GM19328 (cell line): ENCODE measurements around the gene NR4A2.

Experiments
- ATAC-seq: cut with Tn5 transposase; IDR thresholded peaks from one replicate; pipeline ENCODE4 v1.9.1; 2021; ENCODE audit warnings: mild to moderate bottlenecking, moderate library complexity; ENCODE audit not compliant: unreplicated experiment

Gene NR4A2

DNA sequence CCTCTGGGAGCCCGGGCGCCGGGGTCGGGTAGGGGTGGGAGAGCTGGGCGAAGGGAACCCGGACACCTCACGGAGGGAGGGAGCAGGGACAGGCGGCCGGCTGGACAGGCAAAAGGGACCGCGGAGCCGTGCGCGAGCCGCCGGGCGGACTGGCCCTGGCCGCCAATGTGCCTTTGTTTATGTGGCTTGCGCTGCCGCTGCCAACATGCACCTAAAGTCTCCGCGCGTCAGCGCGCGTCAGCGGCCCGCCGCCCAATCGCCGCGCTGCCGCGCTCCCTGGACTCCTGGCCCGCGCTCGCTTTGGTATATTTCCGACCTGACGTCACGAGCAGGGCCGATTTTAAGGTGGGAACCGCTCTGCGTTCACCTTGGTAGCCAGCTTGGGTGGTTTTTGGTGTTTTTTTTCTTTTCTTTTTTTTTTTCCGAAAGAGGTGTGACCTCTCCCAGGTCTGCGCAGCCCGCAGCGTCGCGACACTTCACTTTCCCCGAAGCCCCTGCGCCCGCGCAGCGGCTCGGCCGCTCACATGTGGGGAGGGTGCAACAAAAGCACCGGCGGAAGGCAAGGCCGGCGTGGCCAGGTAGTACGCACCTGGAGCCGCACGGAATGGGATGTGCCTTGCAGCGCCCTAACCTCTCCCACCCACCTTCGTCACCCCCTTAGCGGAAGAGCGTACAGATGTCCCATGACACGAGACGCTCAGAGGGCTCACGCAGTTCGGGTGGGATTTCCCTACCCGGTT lies at the start of gene NR4A2:
Gene NR4A2, minus strand, starts transcription at position 188 of the 740 bp plus-strand sequence. CDS start 2,535 bp downstream, outside the sequence.
- peak; percentile 79 for ATAC-seq

DNA sequence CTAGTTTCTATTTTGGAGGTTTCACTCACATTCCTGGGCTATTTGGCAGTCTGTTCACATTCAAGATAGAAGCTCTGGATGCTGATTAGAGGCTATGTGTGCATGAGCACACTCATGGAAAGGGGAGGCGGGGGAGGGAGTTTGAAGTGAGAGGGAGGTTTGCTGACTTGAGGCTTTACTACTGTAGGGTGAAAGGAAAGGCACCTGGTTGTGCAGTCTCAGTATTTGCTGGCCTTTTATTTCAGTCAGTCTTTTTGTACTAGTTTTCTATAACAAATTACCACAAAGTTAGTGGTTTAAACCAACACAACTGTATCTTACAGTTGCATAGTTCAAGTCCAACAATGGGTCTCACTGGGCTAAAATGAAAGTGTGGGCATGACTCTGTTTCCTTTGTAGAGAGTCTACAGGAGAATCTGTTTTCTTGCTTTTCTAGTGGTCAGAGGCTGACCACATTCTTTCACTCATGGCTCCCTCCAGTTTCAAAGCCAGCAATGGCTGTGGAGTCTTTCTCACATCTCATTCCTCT lies 47.7 kb upstream of the NR4A2 start:
- ATAC-seq, result peak; percentile 76

DNA sequence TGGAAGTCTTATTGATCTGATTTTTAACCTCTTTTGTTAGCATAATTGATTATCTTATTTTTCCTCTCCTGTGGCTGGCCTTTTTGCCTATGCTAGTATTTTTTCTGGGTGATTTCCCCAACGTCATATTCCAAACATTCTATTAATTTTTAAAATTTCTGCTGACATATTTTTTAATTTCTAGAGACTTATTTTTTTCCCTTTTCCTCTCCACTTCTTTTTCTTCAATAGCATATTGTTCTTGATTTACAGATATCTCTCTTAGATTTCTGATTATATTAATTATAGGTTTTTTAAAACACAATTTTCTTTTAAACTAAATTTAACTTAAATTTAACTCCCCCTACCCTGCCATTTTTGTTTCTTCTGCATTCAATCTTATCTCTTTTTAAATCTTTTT lies 47.2 kb upstream of the NR4A2 start:
- ATAC-seq, result no peak

DNA sequence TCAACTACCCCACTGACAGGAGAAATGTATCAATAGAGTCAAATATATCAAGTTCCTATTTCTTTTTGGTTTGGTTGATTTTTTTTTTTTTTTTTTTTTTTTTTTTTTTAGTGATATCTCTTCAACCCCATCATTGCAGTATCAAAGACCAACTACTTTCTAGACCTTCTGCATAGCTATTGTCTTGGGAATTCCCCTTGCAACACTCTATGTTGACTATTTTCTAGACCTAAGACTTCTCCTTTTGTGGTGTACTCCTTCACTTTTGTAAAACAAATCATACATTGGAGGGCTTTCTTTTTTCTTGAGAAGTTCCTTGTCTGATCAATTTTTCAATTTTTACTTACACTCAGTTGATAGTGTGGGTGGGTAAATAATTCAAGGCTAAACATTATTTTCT lies 46.5 kb upstream of the NR4A2 start:
- no peak for ATAC-seq

DNA sequence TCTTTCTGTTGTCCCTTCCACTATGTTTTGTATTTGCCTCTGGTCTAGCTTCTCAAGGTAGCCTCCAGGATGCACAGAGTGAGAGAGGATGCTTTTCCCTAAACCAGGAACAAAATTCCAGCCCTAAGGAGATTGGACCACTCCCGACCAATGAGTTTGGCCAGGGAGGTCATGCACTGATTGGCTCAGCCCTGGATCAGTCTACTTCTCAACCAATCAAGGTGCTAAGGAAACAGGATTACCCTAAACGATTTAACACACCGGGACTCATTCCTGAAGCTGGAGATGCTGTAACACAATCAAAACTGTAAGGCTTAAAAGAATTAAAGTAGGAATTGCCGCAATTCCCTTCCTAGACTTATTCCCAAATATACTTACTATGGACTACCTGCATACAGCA lies 34.2 kb upstream of the NR4A2 start:
- ATAC-seq, result no peak

DNA sequence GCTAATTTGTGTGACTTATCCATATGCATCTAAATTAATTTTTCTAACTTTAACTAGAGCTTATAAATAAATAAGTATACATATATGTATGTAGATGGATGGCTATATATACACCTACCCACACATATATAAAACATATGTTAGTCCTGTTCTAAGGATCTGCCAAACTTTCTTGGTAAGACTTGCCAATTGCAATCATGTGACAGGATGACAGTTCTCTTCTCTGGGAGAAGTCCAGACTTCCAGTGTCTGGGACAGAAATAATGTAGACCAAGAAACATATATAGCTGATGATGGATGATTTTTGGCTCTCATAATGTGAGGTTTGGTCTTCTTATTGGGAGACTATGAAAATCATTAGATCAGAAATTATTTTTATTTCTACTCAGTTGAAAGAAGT lies 30.6 kb upstream of the NR4A2 start:
- ATAC-seq, result no peak

DNA sequence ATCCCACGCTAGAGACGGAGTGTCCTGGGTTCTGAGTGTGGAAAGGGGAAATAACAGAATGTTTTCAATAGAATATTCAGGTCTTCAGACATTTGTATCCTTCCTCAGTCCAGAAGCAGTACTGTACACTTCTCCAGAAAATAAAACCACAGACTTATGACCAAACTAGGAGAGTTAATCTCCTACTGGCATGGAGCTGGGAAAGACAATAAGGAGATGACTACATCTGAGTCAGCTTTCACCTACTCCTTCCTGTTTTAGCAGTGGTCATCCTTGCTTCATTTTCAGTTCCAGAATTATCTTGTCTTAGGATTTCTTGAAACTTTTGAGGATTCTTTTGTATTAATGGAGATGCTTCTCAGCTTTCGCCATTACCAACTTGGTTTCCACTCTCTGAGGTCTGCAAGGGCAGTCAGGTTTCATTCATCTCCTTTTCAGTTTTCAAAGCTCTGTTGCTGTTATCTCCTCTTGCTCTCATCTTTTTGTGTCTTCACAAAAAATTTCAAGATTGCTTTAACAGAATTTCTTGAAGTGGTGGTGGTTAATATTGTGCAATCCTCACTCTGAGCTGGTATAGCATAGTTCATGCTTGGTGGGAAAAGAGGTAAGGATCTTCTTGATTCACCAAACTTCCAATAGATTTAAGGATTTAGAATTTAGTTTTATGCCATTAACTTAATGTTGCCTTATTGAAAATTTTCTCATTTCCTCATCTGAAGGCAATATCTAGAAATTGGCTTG lies 23.7 kb upstream of the NR4A2 start:
- ATAC-seq, result no peak

DNA sequence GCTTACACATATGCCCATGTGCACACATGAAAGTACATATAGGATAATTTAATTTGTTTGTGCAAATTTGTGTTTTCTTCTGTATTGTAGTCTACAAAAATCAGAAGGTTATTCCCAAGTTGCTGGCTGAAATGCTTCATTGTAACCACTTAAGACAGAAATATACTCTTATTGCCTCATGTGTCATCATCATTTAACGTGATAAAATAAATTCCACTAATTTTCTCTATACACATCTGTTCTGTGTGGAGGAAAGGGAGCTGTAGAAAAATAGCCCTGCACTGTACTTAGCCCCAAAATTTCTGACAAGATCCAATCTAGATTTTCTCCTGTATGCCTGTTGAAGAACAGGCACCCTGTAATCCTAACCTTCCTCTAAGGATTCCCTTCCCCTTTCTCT lies 20.4 kb upstream of the NR4A2 start:
- ATAC-seq, result no peak

DNA sequence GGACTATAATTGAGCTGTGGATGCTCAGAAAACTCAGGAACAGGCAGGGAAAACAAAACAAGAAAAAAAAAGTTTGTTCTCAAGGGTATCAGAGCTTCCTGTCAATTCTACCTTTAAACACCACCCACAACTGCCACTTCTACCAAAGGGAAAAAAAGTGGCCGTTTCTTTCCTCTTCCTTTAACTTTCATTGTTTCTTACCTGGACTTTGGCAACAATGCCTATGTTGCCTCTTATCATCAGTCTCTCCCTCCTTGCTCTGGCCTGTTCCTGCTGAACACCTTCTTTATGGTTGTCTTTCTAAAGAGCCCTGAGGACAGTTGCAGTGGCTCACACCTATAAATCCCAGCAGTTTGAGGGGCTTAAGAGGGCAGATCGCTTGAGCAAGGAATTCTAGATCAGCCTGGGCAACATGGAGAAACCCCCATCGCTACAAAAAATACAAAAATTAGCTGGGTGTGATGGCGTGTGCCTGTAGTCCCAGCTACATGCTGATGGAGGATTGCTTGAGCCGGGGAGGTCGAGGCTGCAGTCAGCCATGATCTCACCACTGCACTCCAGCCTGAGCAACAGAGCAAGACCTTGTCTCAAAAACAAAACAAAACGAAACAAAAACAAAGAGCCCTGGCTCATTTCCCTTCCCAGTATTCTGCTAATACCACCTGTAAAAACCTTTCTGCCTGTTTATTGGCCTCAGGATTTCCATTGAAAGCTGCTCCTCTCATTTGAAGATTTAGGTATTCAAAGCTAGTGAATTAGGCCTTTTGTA lies 18.0 kb upstream of the NR4A2 start:
- no peak for ATAC-seq

DNA sequence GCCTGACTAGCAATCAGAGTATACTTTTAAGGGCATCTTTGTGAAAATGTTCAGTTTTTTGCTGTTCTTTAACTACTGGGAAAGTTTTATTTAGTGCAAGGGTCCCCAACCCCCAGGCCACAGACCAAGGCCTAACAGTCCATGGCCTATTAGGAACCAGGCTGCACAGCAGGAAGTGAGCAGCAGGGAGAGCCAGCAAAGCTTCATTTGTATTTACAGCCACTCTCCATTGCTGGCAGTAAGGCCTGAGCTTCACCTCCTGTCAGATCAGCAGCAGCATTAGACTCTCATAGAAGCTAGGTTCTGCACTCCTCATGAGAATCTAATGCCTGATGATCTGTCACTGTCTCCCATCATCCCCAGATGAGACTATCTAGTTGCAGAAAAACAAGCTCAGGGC lies 17.1 kb upstream of the NR4A2 start:
- ATAC-seq, result no peak

DNA sequence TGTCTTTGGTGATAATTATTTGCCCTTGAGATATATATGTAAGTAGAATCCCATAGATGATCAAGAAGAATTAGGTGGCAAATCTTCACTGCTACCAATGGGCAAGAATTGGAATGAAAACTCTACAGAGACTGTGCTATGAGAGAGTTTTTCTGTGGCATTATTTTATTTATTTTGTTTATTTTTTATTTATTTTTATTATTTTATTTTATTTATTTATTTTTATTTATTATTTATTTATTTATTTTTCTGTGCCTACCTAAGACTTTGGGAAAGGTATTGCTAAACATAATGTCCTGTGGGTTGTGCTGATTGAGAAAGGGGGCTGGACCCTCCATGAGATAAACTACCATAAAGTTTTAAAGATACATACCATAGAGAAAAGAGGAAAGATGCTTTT lies 16.6 kb upstream of the NR4A2 start:
- no peak for ATAC-seq

DNA sequence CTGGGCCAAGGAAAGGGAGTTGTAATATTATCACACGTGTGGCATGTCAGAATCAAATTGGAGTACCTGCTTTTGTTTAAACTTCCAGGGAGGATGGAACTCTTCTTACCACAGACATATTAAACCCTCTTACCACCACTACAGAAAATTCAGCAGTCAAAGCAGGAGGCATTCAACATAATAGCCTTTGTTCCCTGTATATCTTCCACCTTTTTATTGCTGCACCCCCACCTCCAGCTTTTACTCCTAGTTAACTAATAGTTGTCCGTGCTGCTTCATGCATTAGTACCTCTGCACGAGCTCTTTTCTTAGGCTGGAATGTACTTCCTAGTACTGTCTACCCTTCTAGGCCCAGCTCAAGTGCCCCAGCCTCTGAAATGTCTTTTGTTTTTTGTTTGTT lies 14.9 kb upstream of the NR4A2 start:
- ATAC-seq, result no peak

DNA sequence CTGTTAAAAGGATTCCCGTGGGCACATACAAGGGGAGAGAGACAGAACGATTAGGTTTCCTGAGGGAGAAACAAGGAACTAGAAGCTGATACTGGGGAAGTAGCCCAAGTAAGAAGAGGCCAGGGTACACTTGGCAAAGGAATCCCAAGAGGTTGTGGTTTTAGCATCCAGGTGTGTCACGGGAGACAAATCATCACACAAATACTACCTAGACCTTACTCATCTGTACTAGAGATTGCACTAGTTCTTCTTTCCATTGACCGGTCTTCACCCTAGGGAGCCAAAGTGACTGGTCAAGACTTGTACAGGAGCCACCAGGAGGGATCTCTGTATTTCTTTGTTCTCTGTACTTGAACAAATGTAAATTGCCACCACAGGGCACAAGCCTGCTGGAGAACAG lies 14.2 kb upstream of the NR4A2 start:
- no peak for ATAC-seq

DNA sequence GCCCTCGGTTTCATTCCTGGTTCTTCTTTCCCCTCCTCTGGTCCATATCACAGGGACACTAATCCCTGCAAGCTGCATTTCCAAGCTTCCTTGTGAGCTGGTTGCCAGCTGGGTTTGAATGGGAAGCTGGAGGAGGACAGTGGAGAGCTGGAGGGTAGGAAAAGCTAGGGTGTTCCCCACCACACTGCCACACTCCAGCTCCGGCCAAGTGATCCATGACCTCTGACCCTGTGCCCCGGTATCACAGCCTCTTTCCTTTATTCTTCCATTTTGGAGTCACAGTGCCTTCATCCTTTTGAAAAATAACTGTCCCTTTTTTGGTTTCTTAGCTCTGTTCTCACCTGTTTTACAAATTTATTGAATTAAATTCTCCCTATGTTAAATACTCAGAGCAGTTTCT lies 13.1 kb upstream of the NR4A2 start:
- no peak for ATAC-seq

DNA sequence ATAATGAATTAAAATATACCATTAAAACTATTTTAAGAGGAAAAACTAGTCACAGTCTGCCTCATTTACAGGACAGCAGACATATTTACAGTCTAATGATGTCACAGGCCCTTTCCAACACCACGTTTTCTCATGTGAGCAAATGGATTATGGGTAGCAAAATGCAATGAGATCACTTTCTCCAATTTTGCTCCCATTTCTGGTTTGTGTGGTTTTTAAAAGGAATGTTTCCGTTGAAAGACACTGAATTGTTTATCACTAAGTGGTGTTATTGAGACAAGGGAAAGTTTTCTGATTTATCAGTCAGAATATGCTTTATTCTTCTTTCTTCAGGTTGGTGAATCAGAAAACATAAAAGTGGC lies 11.4 kb upstream of the NR4A2 start:
- ATAC-seq, result no peak

DNA sequence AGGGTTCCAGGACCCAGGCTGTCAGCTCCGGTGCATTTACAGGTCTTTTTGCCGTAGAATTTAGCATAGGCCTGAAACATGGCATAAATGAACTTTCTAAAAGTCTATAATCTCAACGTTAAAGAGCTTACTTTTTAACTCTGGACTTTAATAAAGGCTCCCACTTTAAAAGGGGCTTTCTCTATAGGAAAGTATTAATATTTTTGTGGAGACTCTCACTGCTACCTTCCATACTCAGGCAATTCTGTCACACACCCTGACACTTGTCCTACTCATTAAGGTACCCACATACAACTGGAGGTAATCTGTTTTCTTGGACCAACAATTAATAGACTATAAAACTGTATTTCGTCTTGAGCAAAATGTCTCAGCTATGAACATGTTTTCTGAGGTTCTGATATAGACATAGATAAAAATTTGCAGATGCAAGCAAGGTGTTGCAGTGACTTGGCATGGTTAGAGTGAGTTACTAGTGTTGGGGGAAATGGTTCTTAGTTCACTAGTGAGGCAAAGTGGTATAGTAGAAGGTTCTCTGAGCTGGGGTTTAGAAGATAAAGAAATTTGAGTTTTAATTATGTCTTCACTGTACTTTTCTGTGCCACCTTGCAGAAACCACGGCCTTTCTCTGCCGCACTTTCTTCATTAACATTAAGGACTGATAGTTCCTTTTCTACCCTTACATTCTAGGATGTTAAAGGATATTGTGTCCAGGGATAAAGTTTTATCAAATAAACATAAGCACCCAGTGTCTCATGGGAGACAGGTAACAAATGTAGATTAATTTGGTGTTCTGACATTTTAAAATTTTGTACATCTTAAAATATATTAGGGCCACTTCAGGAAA lies 10.8 kb upstream of the NR4A2 start:
- ATAC-seq, result no peak

DNA sequence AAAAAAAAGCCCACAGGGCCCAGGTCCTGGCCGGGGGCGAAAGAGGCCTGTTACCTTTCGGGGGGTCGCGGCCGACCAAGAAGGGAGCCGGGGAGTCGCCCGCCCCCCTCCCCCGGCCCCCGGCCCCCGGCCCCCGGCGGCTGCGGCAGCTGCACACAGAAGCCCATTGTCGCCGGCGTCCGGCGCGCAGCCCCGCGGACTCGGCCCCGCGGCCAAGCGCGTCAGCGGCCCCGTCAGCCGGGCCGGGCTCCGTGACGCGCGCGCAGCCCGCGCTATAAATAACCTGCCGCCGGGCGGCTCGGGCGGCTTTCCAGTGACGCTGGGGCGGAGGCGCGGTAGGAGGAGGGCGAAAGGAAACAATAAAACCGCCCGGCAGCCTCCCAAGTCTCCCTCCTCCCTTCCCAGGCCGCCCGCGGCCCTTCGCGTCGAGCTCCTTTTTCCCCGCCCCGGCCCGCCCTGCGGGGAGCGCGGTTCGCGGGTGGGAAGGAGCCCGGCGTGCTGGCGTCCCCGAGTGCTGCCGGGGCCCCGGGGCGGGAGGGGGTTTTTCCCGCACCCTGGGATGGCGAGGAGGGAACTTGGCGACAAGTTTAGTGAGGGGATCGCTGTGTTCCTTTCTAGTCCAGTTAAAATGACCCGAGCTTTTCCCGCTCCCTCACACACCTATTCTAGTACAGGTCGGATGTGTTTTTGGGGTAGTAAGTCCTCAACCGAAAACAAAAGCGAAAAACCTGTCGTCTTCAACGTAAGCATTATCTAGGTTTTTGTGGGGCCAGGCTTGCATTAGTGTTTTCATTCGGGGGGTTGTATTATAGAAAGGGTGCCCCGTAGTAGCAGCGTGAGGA lies 10.0 kb upstream of the NR4A2 start:
- ATAC-seq, result peak; percentile 51

DNA sequence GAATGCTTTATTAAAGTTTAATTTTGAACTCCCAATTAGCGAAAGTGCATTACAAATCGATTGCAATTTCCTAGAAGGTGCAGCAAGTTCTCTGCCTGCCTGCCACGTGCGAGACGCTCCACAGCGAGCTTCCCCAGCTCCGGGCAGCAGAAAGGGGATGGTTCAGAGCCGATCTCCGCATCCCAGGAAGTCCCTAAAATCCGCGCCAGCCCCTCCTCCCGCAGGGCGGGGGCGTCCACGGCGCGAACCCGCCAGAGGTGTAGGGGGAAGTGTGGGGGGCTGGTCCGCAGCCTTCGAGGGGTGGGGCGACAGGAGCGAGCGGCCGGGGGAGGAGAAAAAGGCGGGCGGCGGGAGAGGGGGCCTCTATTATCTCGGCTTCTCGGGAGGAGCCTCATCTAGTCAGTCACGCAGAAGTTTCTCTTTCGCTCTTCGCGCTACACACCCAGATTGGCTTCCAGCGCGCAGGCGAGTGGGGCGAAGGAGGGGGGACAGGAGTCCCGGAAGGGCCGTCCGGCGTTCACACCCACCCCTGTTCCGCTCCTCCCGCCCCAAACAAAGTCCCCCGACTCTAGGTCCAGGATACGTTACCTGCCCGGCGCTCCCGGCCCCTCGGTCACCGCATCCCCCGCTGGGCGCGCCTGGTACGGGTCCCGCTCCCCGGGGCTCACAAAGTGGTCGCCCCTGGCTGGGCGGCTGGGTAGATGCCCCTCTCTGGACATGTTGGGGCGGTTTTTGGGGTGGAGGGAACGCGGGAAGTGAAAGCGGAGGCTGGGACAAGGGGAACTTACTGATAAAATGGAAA lies 9.1 kb upstream of the NR4A2 start:
- ATAC-seq, result peak; percentile 74
